Thymus (tissue), 11 donors: Measurements from ENCODE around the gene EVI2B. TPM values are rescaled to one million over a fixed set of nuclear protein-coding genes. Genes with fewer than 3 reads are reported as not detected.
"Not testable (repeated sequence)": the region's sequence is repeated elsewhere in the genome, so short reads cannot be mapped to it uniquely, and the experiment has no call there.

Source experiments
- DNase-seq, 9 donors: peaks; one replicate each; pipeline ENCODE4 v3.0.0-alpha.2; 2013; ENCODE audit warnings: low spot score in 9 of 9, low read depth in 6 of 9, missing footprints in 1 of 9
- H3K27ac ChIP-seq, 2 donors: one replicate each; pipeline ENCODE4 v1.5.1; 2013; ENCODE audit warnings: control low read depth in 1 of 2, low read depth in 1 of 2, low read length in 1 of 2, mild to moderate bottlenecking in 1 of 2, moderate library complexity in 1 of 2
- H3K27me3 ChIP-seq, 2 donors: one replicate each; pipeline ENCODE4 v1.5.1; 2013; ENCODE audit warnings: low read length in 1 of 2; ENCODE audit not compliant: control insufficient read depth in 2 of 2, insufficient read depth in 1 of 2
- H3K36me3 ChIP-seq, 2 donors: one replicate each; pipeline ENCODE4 v1.5.1; 2013; ENCODE audit warnings: low read length in 1 of 2, mild to moderate bottlenecking in 1 of 2, moderate library complexity in 1 of 2; ENCODE audit not compliant: control insufficient read depth in 2 of 2, insufficient read depth in 2 of 2
- H3K4me1 ChIP-seq, 2 donors: one replicate each; pipeline ENCODE4 v1.5.1; 2013; ENCODE audit warnings: low read length in 2 of 2; ENCODE audit not compliant: control insufficient read depth in 2 of 2, insufficient read depth in 2 of 2
- H3K4me3 ChIP-seq, 2 donors: one replicate each; pipeline ENCODE4 v1.5.1; 2013; ENCODE audit warnings: low read length in 2 of 2, control low read depth in 1 of 2, mild to moderate bottlenecking in 1 of 2
- H3K9me3 ChIP-seq, 2 donors: one replicate each; pipeline ENCODE4 v1.5.1; 2013; ENCODE audit warnings: low read length in 1 of 2, mild to moderate bottlenecking in 1 of 2; ENCODE audit not compliant: control insufficient read depth in 2 of 2, insufficient read depth in 1 of 2
- WGBS: extraction: QIAGEN DNeasy Blood & Tissue Kit; methylation state at CpG from one replicate; pipeline ENCODE4 v1.1.7; 2013; 5-methylcytosine and 5-hydroxymethylcytosine counted together
- polyA plus RNA-seq: library from polyadenylated mRNA; stranded (reverse); fragments of 200-250 nt; gene quantifications from one replicate; pipeline ENCODE4 v1.2.3, GENCODE V29; 2013
- total RNA-seq: library from RNA; stranded (reverse); fragments of 120-200 nt; gene quantifications from one replicate; pipeline ENCODE4 v1.2.4, GENCODE V29; 2013
- donor health status: healthy.

Gene EVI2B
- total and polyA plus RNA-seq, 2 donors, result 19.3 to 50.4 TPM

GRCh38 chr17:31287932-31288331, 25.9 kb downstream of the EVI2B start:
- H3K36me3 ChIP-seq, H3K4me1 ChIP-seq, H3K27ac ChIP-seq, H3K27me3 ChIP-seq, DNase-seq, H3K4me3 ChIP-seq, H3K9me3 ChIP-seq: not testable (repeated sequence)
- 67% methylated on average over 1 of the region's 1 CpG for WGBS

GRCh38 chr17:31286587-31286986, 27.3 kb downstream of the EVI2B start:
- Histone ChIP-seq H3K4me3 (no peak overlapping the region), H3K27me3 (no peaks in the 10 kb centered on the region), H3K4me1 (peaks cover 2 to 7% of the 10 kb centered on the region in 2 donors), H3K9me3 (peaks cover 0 to 3% of the 10 kb centered on the region in 2 donors), H3K36me3 (peaks cover 0 to 3% of the 10 kb centered on the region in 2 donors), H3K27ac (no peak overlapping the region)
- no peak for DNase-seq
- 100% methylated on average over 1 of the region's 1 CpG for whole genome bisulfite sequencing

GRCh38 chr17:31283841-31284240, 30.0 kb downstream of the EVI2B start:
- DNase-seq, result no peak
- peaks cover 0 to 3% of the 10 kb centered on the region in 2 donors for H3K9me3 ChIP-seq
- peaks cover 3 to 4% of the 10 kb centered on the region in 2 donors for H3K36me3 ChIP-seq

GRCh38 chr17:31281061-31281460, 32.8 kb downstream of the EVI2B start:
- WGBS, result 99% methylated on average over 2 of the region's 2 CpGs
- no peaks in the 10 kb centered on the region for H3K27me3 ChIP-seq
- DNase-seq, result no peak
- H3K36me3 ChIP-seq, result peaks cover 3 to 7% of the 10 kb centered on the region in 2 donors
- H3K4me3 ChIP-seq, result no peak overlapping the region
- no peaks in the 10 kb centered on the region for H3K9me3 ChIP-seq
- H3K4me1 ChIP-seq, result no peaks in the 10 kb centered on the region
- H3K27ac ChIP-seq, result no peak overlapping the region

More at GRCh38 chr17:31283841-31284240, 30.0 kb downstream of the EVI2B start:
- Histone ChIP-seq H3K27me3 (no peaks in the 10 kb centered on the region), H3K4me3 (no peak overlapping the region), H3K4me1 (peaks cover under 1 to 4% of the 10 kb centered on the region in 2 donors), H3K27ac (no peak overlapping the region)

- DNase-seq, result no peak
- Histone ChIP-seq H3K4me3 (no peak overlapping the region), H3K27ac (no peak overlapping the region), H3K4me1 (no peaks in the 10 kb centered on the region), H3K27me3 (no peaks in the 10 kb centered on the region), H3K36me3 (peaks cover 3 to 7% of the 10 kb centered on the region in 2 donors), H3K9me3 (no peaks in the 10 kb centered on the region)
- WGBS, result 99% methylated on average over 2 of the region's 2 CpGs
These were observed 34.5 kb downstream of the EVI2B start for GRCh38 chr17:31279401-31279800.

GRCh38 chr17:31275116-31275515, 38.7 kb downstream of the EVI2B start:
- Histone ChIP-seq H3K36me3 (peaks cover 0 to 6% of the 10 kb centered on the region in 2 donors), H3K4me1 (no peaks in the 10 kb centered on the region), H3K27me3 (no peaks in the 10 kb centered on the region), H3K27ac (no peak overlapping the region), H3K9me3 (no peaks in the 10 kb centered on the region), H3K4me3 (no peak overlapping the region)
- DNase-seq, result no peak
- whole genome bisulfite sequencing, result 99% methylated on average over 1 of the region's 1 CpG

- DNase-seq, result no peak
- no peak overlapping the region for H3K27ac ChIP-seq
- H3K9me3 ChIP-seq, result no peaks in the 10 kb centered on the region
- WGBS, result 96% methylated on average over 2 of the region's 2 CpGs
- H3K4me1 ChIP-seq, result no peaks in the 10 kb centered on the region
- no peak overlapping the region for H3K4me3 ChIP-seq
- H3K27me3 ChIP-seq, result no peaks in the 10 kb centered on the region
- H3K36me3 ChIP-seq, result peaks cover 0 to 6% of the 10 kb centered on the region in 2 donors
These were observed 39.6 kb downstream of the EVI2B start for GRCh38 chr17:31274252-31274651.

- 96% methylated on average over 1 of the region's 1 CpG for WGBS
- no peak for DNase-seq
- Histone ChIP-seq H3K36me3 (peaks cover 0 to 6% of the 10 kb centered on the region in 2 donors), H3K27ac (no peak overlapping the region), H3K4me1 (no peaks in the 10 kb centered on the region), H3K4me3 (no peak overlapping the region), H3K27me3 (no peaks in the 10 kb centered on the region), H3K9me3 (no peaks in the 10 kb centered on the region)
These were observed 40.3 kb downstream of the EVI2B start for GRCh38 chr17:31273516-31273915.

GRCh38 chr17:31272803-31273202, 41.1 kb downstream of the EVI2B start:
- H3K4me1 ChIP-seq, result no peaks in the 10 kb centered on the region
- no peaks in the 10 kb centered on the region for H3K9me3 ChIP-seq
- H3K36me3 ChIP-seq, result peaks cover 0 to 6% of the 10 kb centered on the region in 2 donors
- no peak overlapping the region for H3K27ac ChIP-seq
- no peaks in the 10 kb centered on the region for H3K27me3 ChIP-seq
- no peak for DNase-seq
- H3K4me3 ChIP-seq, result no peak overlapping the region

- no peak for DNase-seq
These were observed 41.6 kb downstream of the EVI2B start for GRCh38 chr17:31272236-31272635.

More at GRCh38 chr17:31272236-31272635, 41.6 kb downstream of the EVI2B start:
- 93% methylated on average over 1 of the region's 1 CpG for WGBS
- no peaks in the 10 kb centered on the region for H3K9me3 ChIP-seq
- peaks cover 0 to 3% of the 10 kb centered on the region in 2 donors for H3K36me3 ChIP-seq
- H3K4me1 ChIP-seq, result no peaks in the 10 kb centered on the region
- no peak overlapping the region for H3K27ac ChIP-seq
- H3K27me3 ChIP-seq, result no peaks in the 10 kb centered on the region
- H3K4me3 ChIP-seq, result no peak overlapping the region
